K562 treated with DMSO at 1 percent for 48 hours (cell line): ENCODE measurements around the gene PI4KB. TPM values are rescaled to one million over a fixed set of nuclear protein-coding genes. Genes with fewer than 3 reads are reported as not detected.

ENCODE experiments used
- total RNA-seq: library from RNA; unstranded; fragments of 300-600 nt; gene quantifications from 2 replicates; pipeline ENCODE4 v1.2.3, GENCODE V29; 2022; ENCODE audit warnings: low replicate concordance; ENCODE audit errors: extremely low read depth

The PI4KB gene
- not detected in 2 replicates for total RNA-seq

DNA sequence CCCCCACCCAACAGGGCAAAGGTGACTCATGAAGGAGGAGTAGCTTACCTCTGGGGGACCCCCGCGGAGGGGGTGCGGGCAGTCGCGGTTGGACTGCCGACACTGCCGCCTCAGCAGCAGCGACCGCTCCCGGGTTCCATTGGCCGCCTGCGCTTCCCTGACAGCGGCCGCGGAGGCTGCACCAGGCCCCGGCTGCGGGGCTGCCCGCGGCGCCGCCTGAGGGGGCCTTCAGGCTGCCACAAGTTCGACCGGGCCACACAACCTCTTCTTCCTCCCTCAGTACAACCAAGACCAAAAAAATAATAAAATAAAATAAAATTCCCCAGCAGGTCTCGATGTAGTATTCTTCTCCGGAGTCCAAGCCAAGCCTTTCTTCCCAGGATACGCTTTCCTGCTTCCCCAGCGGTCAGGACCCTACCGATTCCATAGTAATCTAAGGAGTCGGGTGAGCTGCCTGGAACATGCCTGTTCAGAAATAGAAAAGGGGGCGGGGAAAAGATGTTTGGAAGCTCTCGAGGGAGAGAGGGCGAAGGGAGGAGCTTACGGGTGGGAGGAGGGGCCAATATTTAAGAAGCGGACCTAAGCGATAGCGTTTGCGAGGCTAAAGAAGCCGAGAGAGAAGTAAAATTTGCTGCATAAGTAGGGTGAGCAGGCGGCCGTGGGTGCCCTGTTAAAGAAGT, at the start of gene PI4KB:
PI4KB (minus strand) TSS at position 194 of the 680 bp plus-strand sequence. CDS start 10,935 bp downstream, outside the sequence.

GRCh38 chr1:151372058-151372934, 45.1 kb upstream of the PI4KB start, which contains the start of gene SELENBP1:
SELENBP1 (minus strand) TSS chr1:151372705; CDS start chr1:151372641, 64 bp downstream.

DNA sequence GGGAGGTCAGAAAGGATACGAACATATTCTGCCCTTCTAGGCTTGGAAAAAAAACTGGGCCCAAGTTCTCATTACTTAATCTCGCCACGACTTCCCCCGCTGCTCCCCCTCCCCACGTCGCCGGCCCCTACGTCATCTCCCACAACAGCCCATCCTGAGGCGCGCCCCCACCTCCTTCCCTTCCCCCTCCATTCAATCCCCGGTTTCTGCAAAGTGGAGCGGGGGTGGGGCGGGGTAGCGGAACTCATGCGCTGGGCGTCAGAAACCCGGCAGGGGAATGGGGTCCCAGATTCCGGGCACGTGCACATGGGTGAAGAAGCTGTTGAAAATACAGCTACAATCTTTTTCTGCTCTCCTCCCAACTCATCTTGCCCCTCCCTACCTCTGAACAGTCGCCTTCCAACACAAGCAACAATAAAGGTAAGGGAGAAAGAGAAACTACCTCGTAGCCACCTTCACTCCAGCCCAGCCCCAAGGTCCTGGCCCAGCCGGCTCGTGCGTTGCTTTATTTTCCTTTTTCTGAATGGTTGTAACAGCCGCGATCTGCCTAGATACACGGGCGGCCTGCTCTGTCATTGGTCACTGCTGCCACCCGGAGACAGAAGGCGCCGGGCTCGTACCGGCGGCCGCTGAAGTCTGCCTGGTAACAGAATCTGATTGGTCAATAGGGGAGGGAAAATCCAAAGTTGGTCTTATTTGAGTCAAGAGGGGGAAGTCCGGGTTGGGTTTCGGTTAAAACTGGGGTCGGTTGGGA, 19.7 kb upstream of the PI4KB start, which contains the start of gene RFX5:
RFX5 (minus strand) TSS at position 484 of the 754 bp plus-strand sequence. CDS start 932 bp downstream, outside the sequence.

GRCh38 chr1:151281969-151282882, 45.0 kb downstream of the PI4KB start, which contains the start of gene ZNF687:
ZNF687 (plus strand) TSS chr1:151282299; CDS start chr1:151286292, 3,993 bp downstream.

DNA sequence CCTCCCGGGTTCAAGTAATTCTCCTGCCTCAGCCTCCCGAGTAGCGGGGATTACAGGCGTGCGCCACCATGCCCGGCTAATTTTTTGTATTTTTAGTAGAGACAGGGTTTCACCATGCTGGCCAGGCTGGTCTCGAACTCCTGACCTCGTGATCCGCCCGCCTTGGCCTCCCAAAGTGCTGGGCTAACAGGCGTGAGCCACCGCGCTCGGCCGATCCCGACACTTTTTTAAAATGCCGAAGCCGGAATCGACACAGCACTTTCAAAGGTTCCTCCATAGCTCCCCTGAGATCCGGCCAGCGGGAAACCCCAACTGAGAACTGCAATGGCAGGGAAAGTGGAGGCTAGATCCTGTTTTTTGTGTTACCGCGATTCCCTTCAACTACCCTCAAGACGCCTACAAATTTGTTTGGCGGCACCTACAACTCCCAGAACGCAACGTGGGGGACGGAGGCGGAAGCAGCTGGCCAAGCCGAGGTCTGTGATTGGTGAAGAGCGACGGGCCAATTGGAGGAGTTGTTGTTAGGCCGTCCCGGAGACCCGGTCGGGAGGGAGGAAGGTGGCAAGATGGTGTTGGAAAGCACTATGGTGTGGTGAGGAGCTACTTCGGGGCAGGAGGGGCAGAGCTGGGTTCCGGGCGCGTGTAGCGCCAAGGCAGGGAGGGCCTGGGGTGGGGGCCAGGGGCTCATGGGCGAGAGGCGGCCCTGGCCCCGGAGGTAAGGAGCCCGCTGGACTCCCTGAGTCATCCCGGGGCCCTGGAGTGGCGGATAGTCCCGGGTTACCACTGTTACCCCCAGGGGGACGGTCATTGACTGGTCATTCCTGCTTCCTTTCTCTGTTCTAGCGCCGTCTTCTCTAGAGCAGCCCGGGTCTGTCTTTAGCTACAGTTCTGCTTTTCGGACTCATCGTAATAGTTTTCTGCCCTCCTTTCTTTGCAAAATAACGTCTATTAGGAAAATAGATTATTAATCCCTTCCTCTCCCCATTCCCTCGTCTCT, 72.7 kb downstream of the PI4KB start, which contains the start of gene PSMD4:
PSMD4 (plus strand) TSS at position 518 of the 997 bp plus-strand sequence; CDS start at position 567, 49 bp downstream.

Other genes with a start within 250 kb of the PI4KB start
- gene SEMA6C, start 180.8 kb downstream of the PI4KB start, total RNA-seq = not detected in 2 replicates
- gene TNFAIP8L2, start 170.8 kb downstream of the PI4KB start, total RNA-seq = not detected in 2 replicates
- gene LYSMD1, start 161.5 kb downstream of the PI4KB start, total RNA-seq = not detected in 2 replicates
- gene SCNM1, start 161.3 kb downstream of the PI4KB start, total RNA-seq = not detected in 2 replicates
- gene TMOD4, start 151.4 kb downstream of the PI4KB start, total RNA-seq = not detected in 2 replicates
- not detected in 2 replicates for gene VPS72, start 137.2 kb downstream of the PI4KB start, total RNA-seq
- not detected in 2 replicates for gene PIP5K1A, start 128.9 kb downstream of the PI4KB start, total RNA-seq
- gene PSMD4, start 72.7 kb downstream of the PI4KB start, total RNA-seq = not detected in 2 replicates
- not detected in 2 replicates for gene ZNF687, start 45.1 kb downstream of the PI4KB start, total RNA-seq
- not detected in 2 replicates for gene RFX5, start 19.8 kb upstream of the PI4KB start, total RNA-seq
- not detected in 2 replicates for gene SELENBP1, start 45.3 kb upstream of the PI4KB start, total RNA-seq
- 1,082 TPM in 1 of 2 replicates, not detected in the other for gene PSMB4, start 72.2 kb upstream of the PI4KB start, total RNA-seq
- not detected in 2 replicates for gene POGZ, start 132.1 kb upstream of the PI4KB start, total RNA-seq
- not detected in 2 replicates for gene CGN, start 184.0 kb upstream of the PI4KB start, total RNA-seq
- not detected in 2 replicates for gene TUFT1, start 212.9 kb upstream of the PI4KB start, total RNA-seq